HG03066 (cell line): Measurements from ENCODE around the gene FGFRL1.

ENCODE experiments used
- ATAC-seq: cut with Tn5 transposase; IDR thresholded peaks from one replicate; pipeline ENCODE4 v1.9.1; 2021; ENCODE audit warnings: low read depth; ENCODE audit not compliant: unreplicated experiment

FGFRL1 gene, protein sequence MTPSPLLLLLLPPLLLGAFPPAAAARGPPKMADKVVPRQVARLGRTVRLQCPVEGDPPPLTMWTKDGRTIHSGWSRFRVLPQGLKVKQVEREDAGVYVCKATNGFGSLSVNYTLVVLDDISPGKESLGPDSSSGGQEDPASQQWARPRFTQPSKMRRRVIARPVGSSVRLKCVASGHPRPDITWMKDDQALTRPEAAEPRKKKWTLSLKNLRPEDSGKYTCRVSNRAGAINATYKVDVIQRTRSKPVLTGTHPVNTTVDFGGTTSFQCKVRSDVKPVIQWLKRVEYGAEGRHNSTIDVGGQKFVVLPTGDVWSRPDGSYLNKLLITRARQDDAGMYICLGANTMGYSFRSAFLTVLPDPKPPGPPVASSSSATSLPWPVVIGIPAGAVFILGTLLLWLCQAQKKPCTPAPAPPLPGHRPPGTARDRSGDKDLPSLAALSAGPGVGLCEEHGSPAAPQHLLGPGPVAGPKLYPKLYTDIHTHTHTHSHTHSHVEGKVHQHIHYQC

DNA sequence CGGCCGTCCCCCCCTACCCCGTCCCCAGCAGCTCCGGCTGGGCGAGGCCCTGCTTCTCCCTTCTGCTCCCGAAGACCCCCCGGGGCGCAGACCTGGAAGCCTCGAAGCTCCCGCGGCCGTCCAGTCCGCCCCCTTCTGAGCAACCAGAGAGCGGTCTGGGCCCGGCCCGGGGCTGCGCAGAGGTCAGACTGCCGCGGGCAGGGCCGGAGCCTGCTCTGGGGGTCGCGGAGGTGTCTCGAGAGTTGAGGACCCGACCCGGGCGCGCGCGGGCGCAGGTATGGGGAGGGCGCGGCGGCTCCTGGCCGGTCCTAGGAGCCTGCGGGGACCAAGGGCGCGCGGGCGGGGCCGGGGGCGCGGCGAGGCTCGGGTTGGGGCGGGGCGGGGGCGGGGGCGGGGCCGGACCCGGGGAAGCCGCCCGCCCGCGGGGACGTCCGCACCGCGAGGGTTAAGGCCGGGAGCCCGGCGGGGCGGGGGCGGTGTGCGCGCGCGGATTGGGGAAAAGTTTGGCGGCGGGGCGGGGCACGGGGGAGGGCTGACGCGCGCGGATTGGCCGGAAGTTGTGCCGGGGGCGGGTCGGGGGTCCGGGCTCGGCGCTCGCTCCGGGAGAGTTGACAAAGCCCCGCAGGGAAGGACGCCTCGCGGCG is at the start of gene FGFRL1:
Gene FGFRL1 (plus strand): TSS at position 605 of the 644 bp plus-strand sequence. CDS start 860 bp downstream, outside the sequence.
- ATAC-seq = no peak

DNA sequence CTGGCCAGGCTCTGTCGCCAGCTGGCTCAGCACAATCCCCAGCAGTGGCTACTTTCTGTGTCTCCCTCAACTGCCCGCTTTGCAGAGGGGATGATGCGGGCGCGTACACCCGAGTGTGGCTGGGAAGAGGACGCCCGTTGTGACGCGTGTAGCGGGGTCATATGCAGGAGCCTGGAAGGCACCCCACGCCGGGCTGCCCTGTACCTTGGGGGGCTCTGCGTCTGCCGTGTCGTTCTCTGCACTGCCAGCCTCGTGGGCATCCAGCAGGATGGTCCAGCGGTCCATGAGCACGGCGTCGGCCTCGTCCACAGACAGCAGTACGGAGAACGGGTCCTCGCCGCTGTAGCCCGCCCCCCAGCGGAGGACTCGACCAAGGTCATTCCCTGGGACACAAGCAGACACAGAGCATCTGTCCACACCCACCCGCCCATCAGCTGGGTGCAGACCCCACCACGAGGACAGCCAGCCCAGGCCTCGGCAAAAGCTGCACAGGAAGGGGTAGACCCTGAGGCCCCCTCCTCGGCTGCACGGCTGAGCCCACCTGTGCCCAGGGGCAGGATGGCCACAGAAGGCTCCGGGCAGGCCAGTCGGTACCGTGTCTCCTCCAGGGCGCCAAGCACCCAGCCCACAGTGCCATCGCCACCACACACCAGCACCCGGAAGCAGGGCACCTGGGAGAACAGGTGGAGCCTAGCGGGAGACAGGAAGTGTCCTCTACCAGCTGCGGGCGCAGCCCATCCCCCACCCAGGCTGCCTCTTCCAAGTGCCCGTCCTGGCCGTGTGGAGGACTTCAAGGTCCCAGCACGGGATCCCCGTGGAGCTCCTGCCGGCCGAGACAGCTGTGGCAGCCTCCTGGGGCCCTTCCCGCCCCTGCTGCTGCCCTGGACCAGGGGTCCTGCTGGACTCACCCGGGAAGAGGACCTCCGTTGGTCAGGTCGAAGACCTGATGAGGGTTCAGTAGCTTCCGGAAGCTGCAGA is 48.9 kb upstream of the FGFRL1 start:
- ATAC-seq = no peak

DNA sequence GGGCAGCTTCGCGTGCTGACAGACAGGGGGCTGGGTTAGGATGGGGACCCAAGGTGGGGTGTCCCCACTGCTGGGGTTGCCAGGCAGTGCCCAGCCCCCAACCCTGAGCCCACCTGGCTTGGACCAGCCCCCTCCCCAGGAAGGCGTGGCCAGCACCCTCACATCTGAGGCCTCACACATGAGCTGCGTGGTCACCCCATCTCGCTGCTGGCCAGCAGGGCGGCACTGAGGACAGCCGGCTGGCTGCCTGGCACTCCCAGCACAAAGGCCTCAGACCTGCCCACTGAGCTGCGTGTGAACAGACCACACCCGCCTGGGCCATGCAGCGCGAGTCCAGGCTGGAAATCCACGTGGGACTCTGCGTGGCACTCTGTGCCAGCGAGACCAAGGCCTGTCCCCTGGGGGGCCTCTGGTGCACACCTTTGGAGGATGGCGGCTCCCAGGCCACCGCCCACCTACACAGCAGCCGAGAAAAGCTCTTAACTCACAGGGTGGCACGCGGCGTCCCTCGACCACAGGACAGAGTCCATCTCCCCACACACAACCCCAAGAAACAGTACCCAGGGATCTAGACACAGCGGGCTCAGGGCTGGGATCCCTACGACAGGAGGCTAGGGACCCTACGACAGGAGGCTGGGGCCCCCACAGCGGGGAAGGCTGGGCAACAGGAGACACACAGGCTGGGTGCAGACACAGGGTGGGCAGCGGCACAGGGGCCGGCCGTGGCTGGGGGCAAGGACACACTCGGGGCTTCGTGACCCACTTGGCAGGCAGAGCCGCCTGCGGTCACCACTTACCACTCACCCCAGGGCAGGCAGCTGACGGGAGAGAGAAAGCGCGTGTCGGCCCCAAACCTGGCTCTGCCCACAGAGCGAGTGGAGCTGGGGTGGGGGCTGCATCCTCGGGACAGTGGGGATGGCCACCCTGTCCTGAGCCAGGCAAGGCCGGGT is 47.9 kb upstream of the FGFRL1 start:
- no peak for ATAC-seq

DNA sequence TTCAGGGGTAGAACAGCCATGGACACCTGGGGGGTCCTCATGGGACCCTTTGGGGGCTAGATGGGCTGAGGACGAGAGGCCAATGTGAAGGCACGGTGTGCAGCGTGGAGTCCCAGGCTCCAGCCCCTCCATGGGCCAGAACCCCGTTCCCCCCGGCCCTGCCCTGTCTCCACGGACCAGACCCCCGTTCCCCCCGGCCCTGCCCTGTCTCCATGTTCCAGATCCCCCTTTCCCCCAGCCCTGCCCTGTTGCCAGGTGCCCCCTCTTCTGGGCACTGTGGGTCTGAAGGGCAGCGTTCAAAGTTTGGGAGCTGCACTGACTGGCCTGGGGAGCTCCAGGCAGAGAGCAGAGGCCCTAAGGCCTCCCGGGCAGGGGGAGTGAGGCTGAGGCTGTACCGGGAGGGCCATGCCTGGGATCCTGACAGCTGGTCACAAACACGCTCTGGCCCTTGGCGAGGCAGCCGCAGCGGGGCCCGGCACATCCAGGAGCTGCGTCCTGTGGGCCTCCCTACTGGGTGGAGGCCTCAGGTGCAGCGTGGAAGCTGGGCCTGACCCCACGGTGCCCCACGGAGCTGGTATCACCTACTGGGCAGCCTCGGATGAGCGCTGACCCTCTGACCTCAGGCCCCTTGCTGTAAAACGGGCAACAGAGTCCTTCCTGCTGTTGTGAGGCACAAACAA is 46.9 kb upstream of the FGFRL1 start:
- no peak for ATAC-seq

DNA sequence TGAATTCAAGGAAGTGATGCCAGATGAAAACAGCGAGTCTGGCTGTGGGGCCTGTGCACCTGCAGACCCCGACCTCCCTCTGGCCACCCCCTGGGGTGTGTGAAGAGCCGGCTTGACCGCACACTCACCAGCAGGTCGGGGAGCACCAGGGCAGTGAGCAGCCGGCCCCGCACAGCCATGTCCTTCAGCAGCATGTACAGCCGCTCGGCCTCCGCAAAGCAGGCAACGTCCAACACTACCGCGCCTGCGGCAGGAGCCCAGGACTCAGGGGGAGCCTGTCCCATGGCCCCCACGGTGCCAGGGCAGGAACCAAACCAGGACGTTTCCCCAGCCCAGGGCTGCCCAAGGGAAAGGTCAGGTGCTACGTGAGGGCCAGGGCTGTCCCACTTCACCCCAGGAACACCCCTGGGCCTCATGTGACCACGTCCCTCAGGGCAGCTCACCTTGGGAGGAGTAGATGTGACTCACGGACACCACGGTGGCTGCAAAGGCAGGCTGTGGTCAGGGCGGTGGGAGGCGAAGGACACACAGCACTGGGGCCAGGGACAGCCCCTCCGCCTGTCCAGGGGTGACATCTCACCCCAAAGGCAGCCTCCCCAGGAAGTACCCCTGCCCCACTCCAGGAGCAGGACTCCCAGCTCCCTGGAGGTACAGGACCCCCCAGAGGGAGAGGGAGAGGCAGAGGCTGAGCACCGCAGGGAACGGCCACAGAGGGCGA is 46.2 kb upstream of the FGFRL1 start:
- no peak for ATAC-seq

DNA sequence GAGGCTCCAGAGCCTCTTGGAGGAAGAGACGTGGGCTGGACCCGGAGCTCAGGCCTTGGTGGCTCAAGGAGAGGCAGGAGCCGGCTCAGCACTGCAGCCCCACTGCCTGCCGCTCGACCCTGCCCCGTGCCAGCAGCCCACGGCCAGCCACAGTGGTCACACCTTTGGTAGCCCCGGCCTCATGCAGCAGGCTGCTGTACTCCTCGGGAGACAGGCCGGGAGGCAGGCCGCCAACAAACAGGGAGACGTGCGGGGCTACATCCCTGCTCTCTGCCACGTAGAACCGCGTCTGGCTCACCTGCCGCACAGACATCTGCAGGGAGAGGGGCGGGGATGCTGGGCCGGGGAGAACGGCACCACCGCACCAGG is 45.7 kb upstream of the FGFRL1 start:
- no peak for ATAC-seq

DNA sequence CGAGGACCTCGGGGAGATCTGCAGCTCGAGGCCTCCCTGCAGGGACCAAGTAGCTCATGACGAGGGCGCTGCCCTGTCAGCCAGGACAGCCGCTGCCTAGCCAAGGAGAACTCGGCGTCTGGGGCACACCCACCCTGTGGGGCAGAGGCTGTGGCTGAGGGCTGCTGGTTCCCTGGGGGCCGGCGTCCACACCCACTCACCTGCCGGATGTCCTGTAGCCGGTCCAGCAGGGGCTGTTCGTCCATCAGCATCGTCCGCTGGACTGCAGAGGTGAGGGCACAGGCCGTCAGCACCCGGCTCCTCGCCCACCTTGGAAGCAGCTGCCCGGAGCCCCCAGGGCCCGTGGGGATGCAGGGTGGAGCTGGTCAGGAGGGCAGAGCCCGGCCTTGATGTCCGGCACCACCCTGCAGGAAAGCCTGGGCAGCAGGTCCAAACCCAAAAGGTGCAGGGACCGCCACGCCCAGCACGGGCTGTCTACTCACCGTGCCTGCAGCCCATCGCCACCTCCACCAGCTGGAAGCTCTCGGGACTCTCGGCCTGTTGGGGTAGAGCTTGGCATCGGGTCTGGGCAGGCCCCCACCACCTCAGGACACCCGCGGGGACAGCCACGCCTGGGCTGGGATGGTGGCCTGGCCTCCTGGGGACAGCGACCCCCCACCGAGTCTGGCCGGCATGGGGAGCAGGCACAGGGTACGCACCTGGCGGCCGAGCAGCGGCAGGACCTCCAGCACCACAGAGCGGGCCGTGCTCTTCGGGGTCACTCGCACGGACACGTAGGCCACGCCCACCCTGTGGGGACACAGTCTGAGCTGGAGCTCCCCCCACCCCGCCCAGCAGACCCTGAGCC is 44.9 kb upstream of the FGFRL1 start:
- no peak for ATAC-seq

DNA sequence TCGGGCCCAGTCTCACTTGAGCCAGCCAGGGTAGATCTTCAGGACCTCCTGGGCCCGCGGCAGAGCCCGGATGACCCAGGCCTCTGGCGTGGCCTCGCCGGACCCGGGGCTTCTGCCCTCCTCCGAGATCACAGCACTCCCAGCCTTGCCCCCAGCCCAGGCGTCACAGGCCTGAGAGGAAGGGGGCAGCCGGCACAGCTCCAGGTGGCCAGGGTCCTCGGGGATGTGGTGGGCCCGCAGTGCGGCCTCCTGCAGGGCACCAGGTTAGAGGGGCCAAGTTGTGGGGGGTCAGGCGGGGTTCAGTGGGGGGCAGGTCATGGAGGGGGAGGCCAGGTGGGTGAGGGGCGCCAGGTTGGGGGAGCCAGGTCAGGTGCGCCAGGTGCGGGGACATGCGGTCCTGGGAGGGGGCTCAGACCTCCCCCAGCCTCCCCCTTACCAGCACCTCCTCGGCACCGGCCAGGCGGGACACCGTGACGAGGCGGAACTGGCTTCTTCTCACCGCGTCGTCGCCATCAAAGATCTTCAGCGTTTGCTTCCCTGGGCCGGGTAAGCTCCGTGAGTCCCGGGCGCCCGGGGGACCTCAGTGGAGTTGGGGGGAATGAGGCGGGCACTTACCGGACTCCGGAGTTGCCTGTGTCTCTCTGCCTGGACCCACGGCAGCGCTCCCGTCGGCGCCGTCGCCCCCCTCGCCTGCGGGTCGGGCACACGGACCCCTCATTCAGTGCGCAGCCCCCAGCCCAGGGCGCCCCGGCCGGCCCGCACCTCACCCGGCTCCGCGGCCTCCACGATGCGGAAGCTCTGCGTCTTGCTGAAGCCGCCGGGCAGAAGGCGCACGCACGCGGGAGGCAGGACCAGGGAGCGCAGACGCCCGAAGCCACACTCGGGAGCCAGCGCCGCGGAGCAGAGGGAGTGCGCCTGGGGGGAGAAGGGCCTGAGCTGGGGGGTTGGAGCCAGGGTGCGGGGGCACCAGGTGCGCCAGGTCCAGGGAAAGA is 44.0 kb upstream of the FGFRL1 start:
- no peak for ATAC-seq

DNA sequence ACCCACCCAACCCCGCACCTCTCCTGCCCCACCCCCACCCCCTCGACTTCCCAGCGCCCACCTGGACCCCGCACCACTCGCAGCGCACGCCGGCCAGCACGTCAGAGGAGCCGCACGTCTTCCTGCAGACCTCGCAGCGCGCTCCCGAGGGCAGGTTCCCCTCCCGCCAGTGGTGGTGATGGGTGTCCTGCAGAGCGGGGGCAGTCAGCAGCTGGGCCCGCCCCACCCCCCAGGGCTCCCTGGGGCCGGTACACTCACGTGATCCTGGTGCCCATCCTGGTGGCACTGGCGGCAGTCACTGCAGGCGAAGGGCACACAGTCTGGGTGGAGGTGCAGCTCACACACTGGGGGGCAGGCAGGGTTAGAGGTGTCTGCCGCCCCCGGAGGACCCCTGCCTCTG is 43.2 kb upstream of the FGFRL1 start:
- no peak for ATAC-seq

DNA sequence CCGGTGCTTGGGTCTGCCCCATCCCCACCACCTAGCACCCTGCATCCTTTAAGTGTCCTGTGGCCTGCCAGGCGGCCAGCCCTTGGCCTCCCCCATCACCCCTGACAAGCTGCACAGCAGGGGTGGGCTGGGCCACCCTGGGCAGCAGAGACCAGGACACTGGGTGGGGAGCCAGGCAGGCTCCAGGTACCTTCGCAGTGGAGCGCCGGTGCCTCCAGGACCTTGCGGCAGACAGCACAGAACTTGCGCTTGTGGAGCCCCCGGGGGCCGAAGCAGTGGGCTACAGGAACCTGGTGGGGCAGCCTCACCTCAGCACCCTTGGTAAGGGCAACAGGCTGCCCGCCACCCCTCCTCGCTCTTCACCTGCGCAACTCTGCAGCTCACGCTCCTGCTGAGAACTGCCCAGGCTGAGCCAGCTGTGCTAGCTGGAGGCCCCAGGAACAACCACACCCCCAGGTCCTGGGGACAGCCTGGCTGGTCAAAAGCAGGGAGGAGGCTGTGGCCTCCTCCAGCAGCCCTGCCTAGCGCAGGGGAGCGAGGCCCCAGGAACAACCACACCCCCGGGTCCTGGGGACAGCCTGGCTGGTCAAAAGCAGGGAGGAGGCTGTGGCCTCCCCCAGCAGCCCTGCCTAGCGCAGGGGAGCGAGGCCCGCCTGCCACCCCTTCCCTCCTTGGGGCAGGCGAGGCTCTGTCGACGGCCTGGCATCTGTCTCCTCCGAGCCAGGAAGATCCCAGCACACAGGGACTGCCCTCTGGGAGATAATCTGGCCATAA is 42.6 kb upstream of the FGFRL1 start:
- ATAC-seq = no peak

DNA sequence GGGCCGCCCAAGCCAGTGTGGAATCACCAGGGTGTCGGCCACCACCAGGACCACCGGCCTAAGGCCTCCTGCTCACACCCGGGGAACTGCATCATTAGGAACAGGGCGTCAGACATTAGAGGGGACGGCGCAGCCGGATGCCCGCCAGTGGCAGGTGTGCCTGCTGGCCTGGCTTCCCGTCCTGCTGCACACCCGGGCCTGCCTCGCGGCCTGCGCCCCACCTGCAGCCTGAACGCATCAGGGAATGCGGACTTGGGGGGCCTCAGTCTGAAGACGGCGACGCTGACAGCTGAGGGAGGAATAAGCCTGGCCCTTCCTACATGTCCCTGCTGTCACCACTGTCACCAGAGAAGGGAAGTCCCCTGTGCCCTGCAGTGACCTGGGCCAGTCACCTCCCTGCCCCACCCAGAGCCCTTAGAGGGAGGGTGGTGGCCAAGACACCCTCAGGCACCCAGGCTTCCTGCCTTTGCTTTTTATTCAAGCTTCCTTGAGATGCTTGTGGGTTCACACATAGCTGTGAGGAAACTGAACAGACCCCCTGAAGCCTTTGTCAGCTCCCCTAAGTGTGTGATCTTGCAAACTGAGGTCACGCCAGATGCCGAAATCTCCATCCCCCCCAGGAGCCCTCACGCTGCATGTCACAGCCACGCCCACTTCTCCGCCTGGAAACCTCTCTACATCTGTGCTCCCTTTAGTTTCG is 41.2 kb upstream of the FGFRL1 start:
- no peak for ATAC-seq

DNA sequence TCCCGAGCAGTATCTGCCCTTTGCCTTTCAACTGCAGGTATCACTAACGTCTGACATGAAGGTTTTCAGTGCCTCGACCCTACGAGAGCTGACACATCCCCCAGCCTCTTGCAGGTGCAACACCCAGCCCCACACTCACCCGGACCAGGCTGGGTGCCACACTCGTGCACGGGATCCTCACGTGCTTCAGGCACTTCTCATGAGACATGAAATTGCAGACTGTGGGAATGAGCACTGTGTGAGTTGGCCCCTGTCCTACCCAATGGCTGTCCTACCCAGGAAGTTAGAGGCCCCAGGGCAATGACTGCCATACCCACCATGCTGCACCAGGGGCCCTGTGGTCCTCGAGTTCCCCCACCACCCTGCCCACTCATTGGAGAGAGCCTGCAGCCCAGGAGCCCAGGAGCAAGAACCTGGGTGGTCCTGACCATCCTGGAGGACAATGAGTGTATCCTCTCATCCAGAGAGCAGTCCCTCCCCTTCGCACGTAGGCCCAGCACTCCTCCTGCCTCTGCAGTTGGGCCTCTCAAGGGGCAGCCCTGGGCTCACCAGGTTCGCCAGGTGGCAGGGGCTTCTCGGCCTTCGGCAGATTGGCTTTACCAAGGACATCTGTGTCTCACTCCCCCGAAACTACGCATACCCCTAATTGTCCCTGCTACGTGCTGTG is 40.4 kb upstream of the FGFRL1 start:
- ATAC-seq = no peak

DNA sequence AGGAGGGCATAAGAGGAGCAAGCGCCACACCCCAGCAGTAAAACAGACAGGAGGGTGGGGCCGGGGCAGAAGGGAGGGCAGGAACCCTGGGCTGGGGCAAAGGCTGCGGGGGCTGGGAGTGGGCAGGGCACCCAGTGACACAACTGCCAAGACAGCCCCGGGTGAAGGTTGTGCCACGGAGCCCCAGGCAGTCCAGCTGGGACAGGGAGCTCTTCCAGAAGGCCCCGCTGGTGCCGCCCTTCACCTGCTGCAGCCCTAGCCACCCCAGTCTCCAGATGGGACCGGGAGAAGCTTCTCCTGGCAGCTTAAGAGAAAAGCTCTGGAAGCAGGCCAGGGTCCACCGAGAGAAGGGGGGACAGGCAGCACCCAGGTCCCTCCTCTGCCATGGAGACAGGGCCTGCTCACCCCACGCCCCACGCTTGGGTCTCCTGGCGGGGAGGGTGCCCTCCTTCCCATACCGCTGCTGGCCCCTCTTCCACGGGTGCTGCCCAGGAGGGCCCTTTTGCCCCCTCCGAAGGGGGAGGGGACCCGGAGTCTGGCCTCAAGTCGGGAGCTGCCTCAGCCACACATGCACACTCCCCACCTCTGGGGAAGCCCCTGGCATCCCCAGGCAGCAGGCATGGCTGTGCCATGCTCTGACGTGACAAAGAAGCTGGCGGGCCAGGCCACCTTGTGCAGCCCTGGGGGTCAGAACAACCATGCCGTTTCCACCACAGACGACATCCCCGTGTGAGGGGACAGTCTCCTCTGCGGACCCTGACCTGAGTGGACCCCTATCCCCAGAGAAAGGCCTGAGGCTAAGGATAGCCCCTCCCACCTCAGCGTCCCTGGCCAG is 39.5 kb upstream of the FGFRL1 start:
- ATAC-seq = no peak
